Gastrocnemius medialis (tissue), 4 donors: ENCODE data around the gene SEC24B. TPM values are rescaled to one million over a fixed set of nuclear protein-coding genes. Genes with fewer than 3 reads are reported as not detected.
"Not testable (repeated sequence)": the region's sequence is repeated elsewhere in the genome, so short reads cannot be mapped to it uniquely, and the experiment has no call there.

Experiments
- ATAC-seq, 2 donors: fragments of 150-250 bp; one replicate each; pipeline ENCODE4 v1.9.1; 2016
- DNase-seq, 2 donors: peaks; one replicate each; pipeline ENCODE4 v3.0.0-alpha.2; 2019
- H3K27ac ChIP-seq, 4 donors: fragments of 200-600 bp; sonication (generic); 1 replicate in 1 of 4; 2 replicates in 3 of 4; pipeline ENCODE4 v1.5.1; 2016 to 2018; ENCODE audit warnings: mild to moderate bottlenecking in 2 of 4, moderate library complexity in 1 of 4
- H3K27me3 ChIP-seq, 3 donors: fragments of 200-600 bp; sonication (generic) in 2 of 3; 1 replicate in 1 of 3; 2 replicates in 2 of 3; pipeline versions ENCODE4 v1.5.1 to v1.6.0; 2016 to 2019; ENCODE audit warnings: mild to moderate bottlenecking in 1 of 3, moderate library complexity in 1 of 3
- H3K36me3 ChIP-seq, 2 donors: fragments of 200-600 bp; sonication (generic) in 1 of 2; one replicate each; pipeline ENCODE4 v1.5.1; 2017 to 2018
- H3K4me1 ChIP-seq, 2 donors: fragments of 200-600 bp; sonication (generic) in 1 of 2; one replicate each; pipeline ENCODE4 v1.5.1; 2016 to 2017; ENCODE audit warnings: mild to moderate bottlenecking in 2 of 2
- H3K4me3 ChIP-seq, 4 donors: fragments of 200-600 bp; sonication (generic) in 3 of 4; 1 replicate in 1 of 4; 2 replicates in 3 of 4; pipeline ENCODE4 v1.5.1; 2016 to 2019; ENCODE audit warnings: mild to moderate bottlenecking in 2 of 4
- H3K9me3 ChIP-seq, 3 donors: fragments of 200-600 bp; sonication (generic) in 2 of 3; 1 replicate in 1 of 3; 2 replicates in 2 of 3; pipeline ENCODE4 v1.5.1; 2016 to 2019
- POLR2A ChIP-seq, 2 donors: fragments of 450-650 bp; IDR thresholded peaks; one replicate each; pipeline ENCODE4 v1.6.1; 2017; ENCODE audit warnings: antibody characterized with exemption in 2 of 2, mild to moderate bottlenecking in 2 of 2, moderate library complexity in 2 of 2
- in situ Hi-C, 4 donors: fragments of 200-750 bp; cut with MboI; loops; one replicate each; pipeline versions ENCODE4 v1.15.0 to v1.8.0; 2017; ENCODE audit warnings: low sequenced_read_pairs in 4 of 4
- intact Hi-C: fragments of 100-400 bp; cut with DNase I; formaldehyde crosslinking; loops from one replicate; pipeline ENCODE4 v1.15.1; 2023; ENCODE audit warnings: low total_unique reads
- total RNA-seq, 4 donors: library from RNA; depleted of rRNA; stranded (reverse); fragments of >200 nt; gene quantifications; one replicate each; pipeline versions ENCODE4 v1.1.0 to v1.2.3, GENCODE V29; 2016
- TF ChIP-seq, protein P1 (sequence below), 5 experiments: fragments of 450-650 bp in 3 of 5; fragments of 200-600 bp in 2 of 5; sonication (generic) in 2 of 5; IDR thresholded peaks in 4 of 5; conservative IDR thresholded peaks in 1 of 5; 1 replicate in 4 of 5; 2 replicates in 1 of 5; pipeline ENCODE4 v1.5.1; 2016 to 2019; ENCODE audit warnings: antibody characterized with exemption in 5 of 5, mild to moderate bottlenecking in 3 of 5, moderate library complexity in 3 of 5

The SEC24B gene
- total RNA-seq, 4 donors from 2014 or later: 29.6 to 93.4 (median 42.9) TPM

DNA sequence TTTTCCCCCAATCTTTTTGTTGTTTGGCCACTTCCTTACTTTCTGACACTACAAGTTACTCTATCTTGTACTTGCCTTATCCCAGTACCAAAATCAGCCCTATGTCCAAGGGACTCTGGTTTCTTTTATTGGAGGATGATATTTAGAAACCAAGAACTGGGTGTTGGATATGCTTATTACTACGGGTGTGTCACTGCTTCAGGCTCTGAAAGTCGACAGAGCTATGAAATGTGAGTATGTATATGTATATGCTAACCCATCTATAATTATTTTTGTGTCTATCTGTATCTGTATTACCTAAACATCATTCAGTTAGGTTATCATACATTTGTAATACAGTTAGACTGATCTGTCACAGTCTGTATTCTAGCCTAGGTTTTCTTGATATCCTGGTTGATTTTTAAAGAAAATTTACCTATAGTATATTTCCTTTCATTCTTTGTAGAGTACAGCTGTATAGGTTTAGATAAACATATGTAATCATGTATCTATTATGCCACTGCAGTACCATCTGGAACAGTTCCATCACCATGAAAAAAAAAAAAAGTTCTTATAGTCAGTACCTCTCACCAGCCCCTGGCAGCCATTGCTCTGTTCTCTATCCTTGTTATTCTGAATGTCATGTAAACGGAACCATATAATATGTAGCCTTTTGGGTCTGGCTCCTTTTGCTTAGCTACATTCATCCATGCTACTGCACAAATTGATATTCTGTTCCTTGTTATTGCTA, 18.1 kb downstream of the SEC24B start:
- Histone ChIP-seq H3K36me3 (no peaks in the 10 kb centered on the region), H3K9me3 (no peaks in the 10 kb centered on the region), H3K4me3 (no peak overlapping the region), H3K27me3 (no peaks in the 10 kb centered on the region), H3K4me1 (no peaks in the 10 kb centered on the region), H3K27ac (no peak overlapping the region)
- DNase-seq (no peak), ATAC-seq (no peak)
- TF ChIP-seq, protein P1, sequence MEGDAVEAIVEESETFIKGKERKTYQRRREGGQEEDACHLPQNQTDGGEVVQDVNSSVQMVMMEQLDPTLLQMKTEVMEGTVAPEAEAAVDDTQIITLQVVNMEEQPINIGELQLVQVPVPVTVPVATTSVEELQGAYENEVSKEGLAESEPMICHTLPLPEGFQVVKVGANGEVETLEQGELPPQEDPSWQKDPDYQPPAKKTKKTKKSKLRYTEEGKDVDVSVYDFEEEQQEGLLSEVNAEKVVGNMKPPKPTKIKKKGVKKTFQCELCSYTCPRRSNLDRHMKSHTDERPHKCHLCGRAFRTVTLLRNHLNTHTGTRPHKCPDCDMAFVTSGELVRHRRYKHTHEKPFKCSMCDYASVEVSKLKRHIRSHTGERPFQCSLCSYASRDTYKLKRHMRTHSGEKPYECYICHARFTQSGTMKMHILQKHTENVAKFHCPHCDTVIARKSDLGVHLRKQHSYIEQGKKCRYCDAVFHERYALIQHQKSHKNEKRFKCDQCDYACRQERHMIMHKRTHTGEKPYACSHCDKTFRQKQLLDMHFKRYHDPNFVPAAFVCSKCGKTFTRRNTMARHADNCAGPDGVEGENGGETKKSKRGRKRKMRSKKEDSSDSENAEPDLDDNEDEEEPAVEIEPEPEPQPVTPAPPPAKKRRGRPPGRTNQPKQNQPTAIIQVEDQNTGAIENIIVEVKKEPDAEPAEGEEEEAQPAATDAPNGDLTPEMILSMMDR (IDR thresholded peaks at IDR 0.05 in 4 of 5, conservative IDR thresholded peaks at IDR 0.05 in 1 of 5): no peak
- TF ChIP-seq POLR2A (IDR thresholded peaks at IDR 0.05): no peak
- in situ Hi-C loops: no loop called here
- intact Hi-C loops: no loop called here

DNA sequence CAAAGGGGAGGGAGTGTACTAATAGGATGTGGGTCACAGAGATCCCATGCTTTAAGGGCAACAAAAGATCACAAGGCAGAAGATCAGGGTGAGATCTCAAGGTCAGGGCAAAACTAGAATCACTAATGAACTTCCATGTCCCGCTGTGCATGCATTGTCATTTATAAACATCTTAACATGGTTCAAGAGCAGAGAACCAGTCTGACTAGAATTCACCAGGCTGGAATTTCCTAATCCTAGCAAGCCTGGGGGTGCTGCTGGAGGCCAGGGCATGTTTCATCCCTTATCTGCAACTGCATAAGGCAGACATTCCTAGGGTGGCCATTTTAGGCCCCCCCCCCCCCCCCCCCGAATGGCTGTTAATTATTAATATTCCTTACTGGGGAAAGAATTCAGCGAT, 19.5 kb downstream of the SEC24B start:
- intact Hi-C loops, H3K27ac ChIP-seq, in situ Hi-C loops, ATAC-seq, H3K4me1 ChIP-seq, H3K27me3 ChIP-seq, H3K9me3 ChIP-seq, H3K36me3 ChIP-seq, DNase-seq, H3K4me3 ChIP-seq: not testable (repeated sequence)

DNA sequence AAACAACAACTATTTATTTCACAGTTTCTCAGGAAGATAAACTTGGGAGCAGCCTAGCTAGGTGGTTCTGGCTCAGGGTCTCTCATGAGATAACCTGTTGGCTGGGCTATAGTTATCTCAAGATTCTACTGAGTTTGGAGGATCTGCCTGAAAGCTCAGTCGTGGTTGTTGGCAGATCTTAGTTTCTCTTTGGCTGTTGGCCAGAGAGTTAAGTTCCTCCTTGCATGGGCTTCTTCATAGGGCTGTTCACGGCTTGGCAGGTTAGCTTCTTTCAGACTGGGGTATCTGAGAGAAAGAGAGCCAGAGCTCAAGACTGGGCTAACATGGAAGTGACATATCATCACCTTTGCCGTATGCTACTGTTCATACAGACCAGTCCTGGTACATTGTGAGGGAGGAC, 28.7 kb downstream of the SEC24B start:
- DNase-seq (no peak), ATAC-seq (no peak)
- Histone ChIP-seq H3K27me3 (no peaks in the 10 kb centered on the region), H3K4me3 (no peak overlapping the region), H3K9me3 (no peaks in the 10 kb centered on the region), H3K4me1 (peaks cover 25 to 36% of the 10 kb centered on the region in 2 donors), H3K27ac (no peak overlapping the region), H3K36me3 (peaks cover 3 to 25% of the 10 kb centered on the region in 2 donors)
- in situ Hi-C loops (no loop called here), intact Hi-C loops (no loop called here)
- TF ChIP-seq, protein P1 (IDR thresholded peaks at IDR 0.05 in 4 of 5, conservative IDR thresholded peaks at IDR 0.05 in 1 of 5): no peak
- TF ChIP-seq POLR2A (IDR thresholded peaks at IDR 0.05): no peak

DNA sequence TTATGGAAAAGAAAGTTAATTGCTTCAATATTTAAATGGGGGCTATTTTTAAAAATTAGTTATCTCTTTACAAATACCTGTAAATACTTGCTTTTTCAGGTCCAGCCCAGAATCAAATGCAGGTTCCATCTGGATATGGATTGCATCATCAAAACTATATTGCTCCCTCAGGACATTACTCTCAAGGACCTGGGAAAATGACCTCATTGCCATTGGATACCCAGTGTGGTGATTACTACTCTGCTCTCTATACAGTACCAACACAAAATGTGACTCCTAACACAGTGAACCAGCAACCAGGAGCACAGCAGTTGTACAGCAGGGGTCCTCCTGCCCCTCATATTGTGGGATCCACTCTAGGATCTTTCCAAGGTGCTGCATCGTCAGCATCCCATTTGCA, 29.2 kb downstream of the SEC24B start:
- in situ Hi-C loops (no loop called here), intact Hi-C loops (no loop called here)
- H3K4me3 ChIP-seq: no peak overlapping the region
- DNase-seq (no peak), ATAC-seq (no peak)
- H3K9me3 ChIP-seq: no peaks in the 10 kb centered on the region
- no peak for TF ChIP-seq POLR2A (IDR thresholded peaks at IDR 0.05)
- TF ChIP-seq, protein P1 (IDR thresholded peaks at IDR 0.05 in 4 of 5, conservative IDR thresholded peaks at IDR 0.05 in 1 of 5): no peak
- H3K27ac ChIP-seq: no peak overlapping the region
- no peaks in the 10 kb centered on the region for H3K27me3 ChIP-seq
- peaks cover 25 to 41% of the 10 kb centered on the region in 2 donors for H3K4me1 ChIP-seq
- H3K36me3 ChIP-seq: peaks cover 3 to 25% of the 10 kb centered on the region in 2 donors

DNA sequence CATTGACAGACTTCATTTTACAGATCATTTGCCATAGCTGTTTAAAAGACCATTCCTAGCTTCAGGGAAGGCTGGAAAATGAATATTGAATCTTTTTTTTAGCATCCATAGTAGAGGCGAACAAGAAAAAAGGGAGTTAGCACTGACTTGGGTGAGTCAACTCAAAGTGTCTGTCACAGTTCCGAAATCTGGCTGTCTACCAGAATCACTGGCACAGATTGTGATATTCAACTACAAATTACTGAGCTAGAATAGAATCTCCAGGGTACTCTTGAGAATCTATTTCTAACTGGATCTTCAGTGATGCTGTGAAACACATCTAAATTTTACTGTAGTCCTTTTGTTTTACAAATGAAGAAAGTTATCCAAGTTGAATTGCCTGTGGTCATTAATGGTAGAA, 31.5 kb downstream of the SEC24B start:
- ATAC-seq: peak; percentile 68 to 81

More for the DNA sequence above, 31.5 kb downstream of the SEC24B start:
- H3K9me3 ChIP-seq: no peaks in the 10 kb centered on the region
- H3K36me3 ChIP-seq: peaks cover 3 to 25% of the 10 kb centered on the region in 2 donors
- intact Hi-C loops: no loop called here
- H3K4me1 ChIP-seq: peaks cover 25 to 41% of the 10 kb centered on the region in 2 donors
- TF ChIP-seq, protein P1 (IDR thresholded peaks at IDR 0.05 in 4 of 5, conservative IDR thresholded peaks at IDR 0.05 in 1 of 5): no peak
- no peak for TF ChIP-seq POLR2A (IDR thresholded peaks at IDR 0.05)
- in situ Hi-C loops: no loop called here
- H3K27me3 ChIP-seq: no peaks in the 10 kb centered on the region
- H3K27ac ChIP-seq: peak overlapping the region in 2 of 4 donors; percentile 10 to 19
- H3K4me3 ChIP-seq: no peak overlapping the region
- peak in 1 of 2 donors; percentile 19 for DNase-seq
